ENCODE measurements around the gene CHADL.

DNA sequence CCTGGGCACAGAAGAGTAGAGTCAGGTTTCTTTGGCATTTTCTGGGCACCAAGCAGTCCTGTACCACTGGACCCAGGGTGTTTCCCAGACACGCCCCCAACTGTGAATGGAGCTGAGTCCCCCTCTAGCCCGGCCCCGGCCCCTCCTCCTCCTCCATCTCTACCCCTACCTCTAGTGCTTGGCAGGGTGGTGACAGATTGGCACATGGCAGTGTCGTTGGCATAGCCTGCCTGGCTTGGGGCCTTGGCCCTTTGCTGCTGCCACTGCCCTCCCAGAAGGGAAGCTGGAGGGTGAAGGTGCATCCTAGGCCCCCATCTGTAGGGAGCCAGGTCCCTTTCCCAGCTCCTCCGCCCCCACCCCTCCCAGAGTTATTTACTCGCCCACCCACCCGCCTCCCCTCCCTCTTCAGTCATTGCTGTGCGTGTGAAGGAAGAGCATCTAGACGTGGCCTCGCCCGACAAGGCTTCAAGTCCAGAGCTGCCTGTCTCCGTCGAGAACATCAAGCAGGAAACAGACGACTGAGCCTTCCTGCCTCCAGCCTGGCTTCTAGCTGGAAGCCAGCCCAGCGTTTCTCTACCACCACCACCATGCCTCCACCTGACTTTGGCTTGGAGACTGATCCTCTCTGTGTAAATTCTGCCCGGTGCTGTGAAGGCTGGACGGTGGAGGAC is 10.9 kb downstream of the CHADL start:
- TF ChIP-seq, protein P1, sequence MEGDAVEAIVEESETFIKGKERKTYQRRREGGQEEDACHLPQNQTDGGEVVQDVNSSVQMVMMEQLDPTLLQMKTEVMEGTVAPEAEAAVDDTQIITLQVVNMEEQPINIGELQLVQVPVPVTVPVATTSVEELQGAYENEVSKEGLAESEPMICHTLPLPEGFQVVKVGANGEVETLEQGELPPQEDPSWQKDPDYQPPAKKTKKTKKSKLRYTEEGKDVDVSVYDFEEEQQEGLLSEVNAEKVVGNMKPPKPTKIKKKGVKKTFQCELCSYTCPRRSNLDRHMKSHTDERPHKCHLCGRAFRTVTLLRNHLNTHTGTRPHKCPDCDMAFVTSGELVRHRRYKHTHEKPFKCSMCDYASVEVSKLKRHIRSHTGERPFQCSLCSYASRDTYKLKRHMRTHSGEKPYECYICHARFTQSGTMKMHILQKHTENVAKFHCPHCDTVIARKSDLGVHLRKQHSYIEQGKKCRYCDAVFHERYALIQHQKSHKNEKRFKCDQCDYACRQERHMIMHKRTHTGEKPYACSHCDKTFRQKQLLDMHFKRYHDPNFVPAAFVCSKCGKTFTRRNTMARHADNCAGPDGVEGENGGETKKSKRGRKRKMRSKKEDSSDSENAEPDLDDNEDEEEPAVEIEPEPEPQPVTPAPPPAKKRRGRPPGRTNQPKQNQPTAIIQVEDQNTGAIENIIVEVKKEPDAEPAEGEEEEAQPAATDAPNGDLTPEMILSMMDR (IDR thresholded peaks at IDR 0.05), result no peak
- TF ChIP-seq, protein P2, sequence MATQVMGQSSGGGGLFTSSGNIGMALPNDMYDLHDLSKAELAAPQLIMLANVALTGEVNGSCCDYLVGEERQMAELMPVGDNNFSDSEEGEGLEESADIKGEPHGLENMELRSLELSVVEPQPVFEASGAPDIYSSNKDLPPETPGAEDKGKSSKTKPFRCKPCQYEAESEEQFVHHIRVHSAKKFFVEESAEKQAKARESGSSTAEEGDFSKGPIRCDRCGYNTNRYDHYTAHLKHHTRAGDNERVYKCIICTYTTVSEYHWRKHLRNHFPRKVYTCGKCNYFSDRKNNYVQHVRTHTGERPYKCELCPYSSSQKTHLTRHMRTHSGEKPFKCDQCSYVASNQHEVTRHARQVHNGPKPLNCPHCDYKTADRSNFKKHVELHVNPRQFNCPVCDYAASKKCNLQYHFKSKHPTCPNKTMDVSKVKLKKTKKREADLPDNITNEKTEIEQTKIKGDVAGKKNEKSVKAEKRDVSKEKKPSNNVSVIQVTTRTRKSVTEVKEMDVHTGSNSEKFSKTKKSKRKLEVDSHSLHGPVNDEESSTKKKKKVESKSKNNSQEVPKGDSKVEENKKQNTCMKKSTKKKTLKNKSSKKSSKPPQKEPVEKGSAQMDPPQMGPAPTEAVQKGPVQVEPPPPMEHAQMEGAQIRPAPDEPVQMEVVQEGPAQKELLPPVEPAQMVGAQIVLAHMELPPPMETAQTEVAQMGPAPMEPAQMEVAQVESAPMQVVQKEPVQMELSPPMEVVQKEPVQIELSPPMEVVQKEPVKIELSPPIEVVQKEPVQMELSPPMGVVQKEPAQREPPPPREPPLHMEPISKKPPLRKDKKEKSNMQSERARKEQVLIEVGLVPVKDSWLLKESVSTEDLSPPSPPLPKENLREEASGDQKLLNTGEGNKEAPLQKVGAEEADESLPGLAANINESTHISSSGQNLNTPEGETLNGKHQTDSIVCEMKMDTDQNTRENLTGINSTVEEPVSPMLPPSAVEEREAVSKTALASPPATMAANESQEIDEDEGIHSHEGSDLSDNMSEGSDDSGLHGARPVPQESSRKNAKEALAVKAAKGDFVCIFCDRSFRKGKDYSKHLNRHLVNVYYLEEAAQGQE (IDR thresholded peaks at IDR 0.05; ENCODE audit: insufficient read depth in 1 of 2, low read depth in 2 of 2, low read length in 1 of 2), result no peak
